GM19438 (cell line): Measurements from ENCODE around the gene RSKR.
A peak's percentile ranks its signal among the peaks of the same experiment; 100 is the strongest.
"Not testable (repeated sequence)": the region's sequence is repeated elsewhere in the genome, so short reads cannot be mapped to it uniquely, and the experiment has no call there.

Experiments
- ATAC-seq: cut with Tn5 transposase; IDR thresholded peaks from one replicate; pipeline ENCODE4 v1.9.1; 2021; ENCODE audit warnings: low read depth; ENCODE audit not compliant: unreplicated experiment

The RSKR gene

GRCh38 chr17:28613931-28614381 lies at the start of gene RSKR:
TSS of gene RSKR (minus strand) at chr17:28614185. CDS start at chr17:28614161, 24 bp downstream.
- no peak for ATAC-seq

- ATAC-seq: no peak
Observed at GRCh38 chr17:28663723-28664122, 49.7 kb upstream of the RSKR start.

GRCh38 chr17:28662527-28662829 lies 48.5 kb upstream of the RSKR start:
- ATAC-seq: no peak

DNA sequence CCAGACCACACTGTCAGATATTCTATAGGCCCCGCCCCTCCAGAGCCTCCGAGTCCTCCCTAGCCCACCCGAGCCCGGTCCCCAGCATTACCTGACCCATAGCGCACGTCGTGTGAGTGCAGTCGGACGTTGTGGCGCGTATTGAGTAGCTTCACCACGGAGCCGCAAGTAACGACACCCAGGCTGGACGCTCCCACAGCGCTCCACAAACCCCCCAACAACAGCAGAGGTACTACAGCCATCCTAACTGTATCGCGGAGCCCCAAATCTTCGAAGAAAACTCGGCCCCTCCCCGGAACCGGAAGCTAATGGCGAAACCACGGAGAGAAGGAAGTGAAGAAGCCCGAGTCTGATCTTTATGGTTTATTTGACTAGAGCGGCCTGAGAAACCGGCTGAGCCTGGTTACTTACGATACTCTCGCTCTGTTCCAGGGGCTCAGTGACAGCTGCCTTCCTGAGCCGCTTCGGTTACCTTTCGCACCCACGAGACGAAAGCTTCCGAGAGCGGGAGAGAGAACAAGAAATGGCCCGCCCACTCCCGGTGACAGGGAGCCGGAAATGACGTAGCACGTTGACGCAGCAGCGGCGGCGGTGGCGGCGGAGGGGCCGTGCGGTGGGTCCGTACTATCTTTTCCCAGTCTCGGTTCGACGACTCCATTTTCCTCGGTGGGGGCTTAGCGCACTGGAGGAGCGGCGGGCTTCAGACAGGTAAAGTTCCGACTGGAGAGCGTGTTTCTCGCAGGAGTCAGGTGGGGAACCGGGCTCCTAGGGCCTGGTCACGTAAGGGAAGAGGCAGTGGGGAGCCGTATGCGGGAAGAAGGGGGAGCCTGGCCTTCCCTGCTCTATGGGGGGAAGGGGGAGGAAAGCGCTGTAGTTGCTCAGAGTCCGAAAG lies 47.9 kb upstream of the RSKR start, which contains the start of the genes SDF2 and SUPT6H:
Gene SDF2 (minus strand): TSS at position 272 of the 892 bp plus-strand sequence. CDS start 30 bp downstream, at position 242.
Gene SUPT6H (plus strand): TSS at position 571 of the 892 bp plus-strand sequence. CDS start 11,197 bp downstream, outside the sequence.
- peak; percentile 85 for ATAC-seq

- ATAC-seq: not testable (repeated sequence)
Observed at GRCh38 chr17:28659497-28659881, 45.5 kb upstream of the RSKR start.

DNA sequence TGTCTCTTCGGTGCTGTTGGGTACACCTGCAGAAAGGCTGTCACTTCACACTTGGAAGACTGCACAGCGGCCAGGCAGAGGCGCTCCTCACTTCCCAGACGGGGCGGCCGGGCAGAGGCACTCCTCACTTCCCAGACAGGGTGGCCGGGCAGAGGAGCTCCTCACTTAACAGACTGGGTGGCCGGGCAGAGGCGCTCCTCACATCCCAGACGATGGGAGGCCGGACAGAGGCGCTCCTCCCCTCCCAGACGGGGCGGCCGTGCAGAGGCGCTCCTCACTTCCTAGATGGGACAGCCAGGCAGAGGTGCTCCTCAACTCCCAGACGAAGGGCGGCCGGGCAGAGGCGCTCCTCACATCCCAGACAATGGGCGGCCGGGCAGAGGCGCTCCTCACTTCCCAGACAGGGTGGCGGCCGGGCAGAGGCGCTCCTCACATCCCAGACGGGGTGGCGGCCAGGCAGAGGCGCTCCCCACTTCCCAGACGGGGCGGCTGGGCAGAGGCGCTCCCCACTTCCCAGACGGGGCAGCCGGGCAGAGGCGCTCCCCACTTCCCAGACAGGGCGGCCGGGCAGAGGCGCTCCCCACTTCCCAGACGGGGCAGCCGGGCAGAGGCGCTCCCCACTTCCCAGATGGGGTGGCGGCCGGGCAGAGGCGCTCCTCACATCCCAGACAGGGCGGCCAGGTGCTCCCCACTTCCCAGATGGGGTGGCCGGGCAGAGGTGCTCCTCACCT lies 44.9 kb upstream of the RSKR start:
- ATAC-seq: not testable (repeated sequence)

GRCh38 chr17:28658342-28658741 lies 44.4 kb upstream of the RSKR start:
- ATAC-seq: not testable (repeated sequence)

DNA sequence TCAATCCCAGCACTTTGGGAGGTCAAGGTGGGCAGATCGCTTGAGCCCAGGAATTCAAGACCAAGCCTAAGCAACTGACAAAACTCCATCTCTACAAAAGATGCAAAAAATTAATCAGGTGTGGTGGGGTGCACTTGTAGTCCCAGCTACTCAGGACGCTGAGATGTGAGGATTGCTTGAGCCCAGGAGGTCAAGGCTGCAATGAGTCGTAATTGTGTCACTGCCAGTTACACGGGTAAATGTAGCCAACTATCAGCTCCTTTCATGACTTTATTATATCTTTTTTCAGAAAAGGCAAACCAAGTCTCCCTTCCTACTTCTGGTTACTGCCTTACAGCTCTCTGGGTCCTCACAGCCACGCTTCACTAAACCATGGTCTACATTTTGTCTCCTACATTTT lies 43.8 kb upstream of the RSKR start:
- ATAC-seq: no peak

DNA sequence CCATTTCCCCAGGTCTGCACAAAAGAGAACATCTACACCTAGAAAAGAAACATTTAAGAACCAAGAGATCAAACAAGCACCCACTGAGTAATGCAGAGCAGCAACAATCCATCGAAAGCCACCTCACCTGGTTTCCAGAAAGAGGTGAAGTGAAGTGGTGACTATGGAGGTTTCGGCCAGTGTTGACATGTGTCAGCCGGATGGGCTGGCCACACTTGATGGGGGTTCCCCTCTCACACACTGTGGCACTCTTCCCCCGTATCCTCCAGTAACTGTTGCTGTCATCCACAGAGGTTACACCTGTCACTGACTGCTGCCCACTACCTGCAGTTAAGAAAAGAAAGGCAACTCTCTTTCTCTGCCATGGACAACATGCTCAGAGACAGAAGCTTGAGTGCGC lies 41.2 kb upstream of the RSKR start:
- ATAC-seq: no peak

DNA sequence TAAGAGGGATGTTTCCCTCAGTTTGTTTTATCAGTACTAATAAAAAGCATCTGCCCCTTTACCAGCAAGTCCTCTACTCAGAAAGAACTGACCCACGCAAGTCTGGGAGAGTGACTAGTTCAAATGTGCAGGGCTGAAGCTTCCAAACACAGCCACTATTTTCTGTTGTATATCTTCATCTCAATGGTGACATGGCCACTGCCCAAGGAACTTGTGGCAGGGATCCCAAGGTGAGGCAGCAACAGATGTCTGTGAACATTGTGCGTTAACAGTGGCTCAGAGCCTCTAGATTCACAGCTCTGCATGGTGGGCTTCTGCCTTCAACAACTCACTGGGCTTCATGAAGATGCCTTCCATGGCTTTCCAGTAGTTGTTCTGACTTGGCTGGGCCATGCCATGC lies 34.7 kb upstream of the RSKR start:
- ATAC-seq: no peak

GRCh38 chr17:28646039-28646754 lies 32.2 kb upstream of the RSKR start:
- no peak for ATAC-seq

- ATAC-seq: no peak
Observed at GRCh38 chr17:28645576-28645939, 31.6 kb upstream of the RSKR start.

DNA sequence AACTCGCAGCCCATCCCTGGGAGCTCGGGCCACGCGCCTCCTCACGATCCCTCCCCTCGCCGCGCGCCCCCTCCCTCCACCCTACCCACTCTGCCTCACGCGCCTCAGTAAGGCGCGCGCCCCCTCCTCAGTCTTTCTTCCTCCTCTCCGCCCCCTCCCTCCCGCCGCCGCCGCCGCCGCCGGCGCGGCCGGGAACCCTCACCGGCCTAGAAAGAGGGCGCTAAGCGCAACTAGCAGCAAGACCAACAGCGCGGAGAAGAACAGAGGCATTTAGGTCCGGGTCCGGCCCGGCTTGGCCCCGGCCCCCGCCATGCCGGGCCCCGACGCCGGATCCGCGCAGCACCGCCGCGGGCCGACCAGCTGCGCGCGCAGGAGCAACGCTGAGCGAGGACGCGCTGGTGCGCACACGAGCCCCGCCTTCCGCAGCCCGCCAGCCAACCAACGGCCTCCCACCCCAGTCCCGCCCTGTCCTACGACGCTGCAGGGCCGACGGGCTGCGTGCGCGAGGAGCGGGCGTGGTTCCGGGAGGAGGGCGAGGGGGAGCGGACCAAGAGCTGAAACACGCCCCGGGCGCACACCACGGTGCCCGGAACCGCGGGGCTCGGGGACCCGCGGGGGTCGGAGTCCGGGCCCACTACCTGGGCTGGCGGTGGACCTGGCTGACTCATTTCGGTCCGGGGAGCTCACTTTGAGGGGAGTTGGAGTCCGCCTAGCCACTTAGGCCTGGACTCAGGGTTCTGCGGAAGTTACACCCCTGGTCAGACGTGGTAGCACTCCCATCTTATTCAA lies 31.0 kb upstream of the RSKR start, which contains the start of gene BLTP2:
Gene BLTP2 (minus strand): TSS at position 372 of the 789 bp plus-strand sequence. CDS start 102 bp downstream, at position 270.
- peak; percentile 83 for ATAC-seq

DNA sequence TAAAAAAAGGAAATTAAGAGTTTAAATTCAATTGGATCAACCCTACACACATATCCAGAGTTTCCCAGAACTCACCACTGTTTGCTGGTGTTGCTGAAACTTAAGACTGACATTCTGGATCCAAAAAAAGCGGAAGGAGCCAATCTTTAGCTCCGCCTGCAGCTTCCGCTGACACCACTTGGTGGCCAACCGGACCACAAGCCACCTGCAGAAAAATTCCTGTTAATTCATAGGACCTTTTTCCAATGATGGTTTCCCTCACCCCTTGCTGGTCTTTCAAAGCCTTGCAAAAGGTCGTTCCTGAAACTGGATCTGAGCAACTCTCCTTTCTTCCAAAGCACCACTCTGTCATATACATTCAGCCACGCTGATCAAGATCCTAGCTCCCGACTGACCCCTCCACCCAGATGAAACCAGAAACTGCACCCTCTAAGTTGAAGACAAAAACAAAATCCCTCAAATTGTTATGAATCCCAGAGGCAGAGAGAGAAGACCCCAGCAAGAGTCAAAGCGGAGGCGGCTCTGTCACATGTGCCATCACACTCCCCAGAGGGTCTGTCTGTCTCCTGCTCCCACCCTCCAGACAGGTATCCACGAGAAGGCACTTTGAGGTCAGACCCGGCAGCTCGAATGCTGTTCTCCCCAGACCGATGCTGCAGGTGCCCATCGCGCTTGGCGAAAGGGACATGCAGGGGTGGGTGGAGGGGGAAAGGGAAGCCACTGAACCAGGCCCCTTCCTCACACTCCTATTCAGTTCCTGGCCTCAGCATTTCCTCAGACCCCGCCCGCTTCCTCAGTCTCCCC lies 30.2 kb upstream of the RSKR start:
- no peak for ATAC-seq

GRCh38 chr17:28641579-28641978 lies 27.6 kb upstream of the RSKR start:
- ATAC-seq: no peak

DNA sequence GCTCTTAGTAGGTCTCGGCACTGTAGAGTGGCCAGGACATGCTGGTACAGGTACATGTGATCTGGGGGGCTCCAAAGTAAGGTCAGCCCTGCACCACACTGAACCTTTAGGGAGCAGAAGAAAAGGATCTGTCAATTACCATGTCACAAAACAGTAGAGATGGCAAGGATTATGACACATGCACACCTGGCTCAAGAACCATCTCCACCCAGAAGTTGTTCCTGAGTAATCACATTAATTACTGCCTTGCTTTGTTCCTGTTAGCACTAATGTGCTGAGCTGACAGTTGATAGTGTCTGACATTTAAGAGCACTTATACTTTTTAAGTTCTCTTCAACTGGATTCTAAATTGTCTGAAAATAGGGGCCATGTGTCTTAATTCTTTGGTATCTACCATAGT lies 21.5 kb upstream of the RSKR start:
- no peak for ATAC-seq

- ATAC-seq: no peak
Observed at GRCh38 chr17:28634206-28634865, 20.4 kb upstream of the RSKR start.

GRCh38 chr17:28626818-28627217 lies 12.8 kb upstream of the RSKR start:
- ATAC-seq: no peak

GRCh38 chr17:28624148-28624547 lies 10.2 kb upstream of the RSKR start:
- no peak for ATAC-seq
